Measurements from ENCODE around the gene NOL4L. TPM values are rescaled to one million over a fixed set of nuclear protein-coding genes. Genes with fewer than 3 reads are reported as not detected.

Gene NOL4L
- total RNA-seq, 1 experiment from 2014 or later, result 31.7 TPM

GRCh38 chr20:32534661-32535240 lies 50.4 kb downstream of the NOL4L start:
- peaks cover 35 to 39% of the 10 kb centered on the region in 2 experiments for H3K4me1 Mint-ChIP-seq
- H3K27me3 ChIP-seq (ENCODE audit: insufficient read depth, low read length), result peaks cover 3% of the 10 kb centered on the region; the same call in 1 of the 2 replicates
- H3K27me3 Mint-ChIP-seq (ENCODE audit: low read depth), result peaks cover 68% of the 10 kb centered on the region
- no peaks in the 10 kb centered on the region for H3K4me1 ChIP-seq (ENCODE audit: insufficient read depth, low read length)
- peak; percentile 50 for DNase-seq
- no peaks in the 10 kb centered on the region for H3K9me3 ChIP-seq (ENCODE audit: control insufficient read depth, low read depth, low read length)
- H3K14ac ChIP-seq (ENCODE audit: insufficient read depth, low read length), result no peak overlapping the region
- no CpG with 5 or more reads among the region's 8 CpGs for WGBS (ENCODE audit: extremely low coverage, insufficient read length, low lambda C conversion rate)
- H3K9ac ChIP-seq (ENCODE audit: extremely low read depth, insufficient read length, low read length), result no peak overlapping the region
- no peaks in the 10 kb centered on the region for H3K79me2 ChIP-seq (ENCODE audit: insufficient read depth, low read length)
- no peak overlapping the region for H3K27ac ChIP-seq (ENCODE audit: insufficient read length, low read depth, low read length)
- H3K79me1 ChIP-seq (ENCODE audit: insufficient read depth, low read depth, low read length, poor library complexity, severe bottlenecking), result no peaks in the 10 kb centered on the region
- peaks cover 4% of the 10 kb centered on the region for H3K23me2 ChIP-seq (ENCODE audit: insufficient read length, low read depth, low read length, poor library complexity, severe bottlenecking)
- H3K36me3 Mint-ChIP-seq (ENCODE audit: insufficient read depth in 1 of 3, low read depth in 3 of 3), result no peaks in the 10 kb centered on the region
- H2BK12ac ChIP-seq (ENCODE audit: insufficient read length, low read depth, low read length), result no peak overlapping the region
- H2BK15ac ChIP-seq (ENCODE audit: low read depth, low read length), result no peak overlapping the region
- H4K20me1 ChIP-seq (ENCODE audit: control insufficient read depth, insufficient read depth, insufficient read length), result no peaks in the 10 kb centered on the region
- no peak overlapping the region for H2BK5ac ChIP-seq (ENCODE audit: insufficient read length, low read length)
- H3K23ac ChIP-seq (ENCODE audit: insufficient read length, low read depth, low read length), result no peak overlapping the region
- no peaks in the 10 kb centered on the region; a peak in 1 of 5 replicates for H3K9me3 Mint-ChIP-seq
- H3K4ac ChIP-seq (ENCODE audit: low read depth, low read length), result no peak overlapping the region
- no peak overlapping the region for H2AFZ ChIP-seq (ENCODE audit: low read length)
- H2BK120ac ChIP-seq (ENCODE audit: low read depth, low read length, poor library complexity, severe bottlenecking), result no peak overlapping the region
- H2AK5ac ChIP-seq (ENCODE audit: insufficient read length, low read length), result no peak overlapping the region
- H4K5ac ChIP-seq (ENCODE audit: insufficient read length, low read depth, low read length), result no peak overlapping the region
- H4K8ac ChIP-seq (replicated peaks; ENCODE audit: insufficient read length, low read depth, low read length), result no peak overlapping the region
- peak overlapping the region; percentile 9 to 67; a peak in 2 of 5 replicates for H3K4me3 Mint-ChIP-seq
- no peak overlapping the region for H4K91ac ChIP-seq (ENCODE audit: insufficient read length, low read depth, low read length)
- no peak overlapping the region for H3K56ac ChIP-seq (ENCODE audit: insufficient read length, low read depth, low read length)
- H2BK20ac ChIP-seq (ENCODE audit: low read depth, low read length, poor library complexity, severe bottlenecking), result no peak overlapping the region
- no peak overlapping the region for H3K18ac ChIP-seq (ENCODE audit: insufficient read length, low read depth, low read length)
- H3K4me2 ChIP-seq (ENCODE audit: insufficient read depth, insufficient read length, low read length), result no peak overlapping the region
- H3T11ph ChIP-seq (ENCODE audit: low read length), result no peak overlapping the region
- peak overlapping the region in 1 of 3 experiments; percentile 71; a peak in 1 of 7 replicates for H3K27ac Mint-ChIP-seq
- no peak for TF ChIP-seq CTCF (conservative IDR thresholded peaks at IDR 0.05)
